B cell (primary cell): ENCODE data around the gene CENPX. TPM values are rescaled to one million over a fixed set of nuclear protein-coding genes. Genes with fewer than 3 reads are reported as not detected.

Experiments
- ATAC-seq: fragments of 200-7000 bp; cut with Tn5 transposase; one replicate; pipeline ENCODE4 v1.10.0; 2021; ENCODE audit warnings: low read depth, mild to moderate bottlenecking, moderate number of reproducible peaks, moderate library complexity
- CTCF ChIA-PET: fragments of 350-600 bp; sonication (Branson Sonifier 250); formaldehyde crosslinking; loops from one replicate; lab custom pipeline; 2021; ENCODE audit warnings: antibody characterized with exemption, inconsistent platforms; lab: Charles Lee
- POLR2A ChIA-PET: fragments of 350-600 bp; sonication (Branson Sonifier 250); formaldehyde crosslinking; loops from one replicate; lab custom pipeline; 2021; ENCODE audit warnings: antibody characterized with exemption; lab: Charles Lee
- DNase-seq: peaks from one replicate; pipeline ENCODE4 v3.0.0; 2013
- H2AFZ ChIP-seq: 2 replicates; pipeline ENCODE4 v1.6.1; 2012; ENCODE audit warnings: mild to moderate bottlenecking, low read depth, low read length; ENCODE audit not compliant: insufficient read depth, poor library complexity, severe bottlenecking
- H3K27ac ChIP-seq, 2 donors: 1 replicate in 1 of 2; 2 replicates in 1 of 2; pipeline ENCODE4 v1.5.1; 2012 to 2013; ENCODE audit warnings: low read length in 2 of 2, mild to moderate bottlenecking in 2 of 2, moderate library complexity in 1 of 2
- H3K27me3 ChIP-seq, 4 experiments: fragments of 200-600 bp in 1 of 4; sonication (generic) in 1 of 4; replicated peaks in 1 of 4; 1 replicate in 2 of 4; 2 replicates in 2 of 4; pipeline versions ENCODE4 v1.6.1 to v1.7.0; 2013 to 2016; ENCODE audit warnings: low read length in 3 of 4, mild to moderate bottlenecking in 2 of 4, mixed read lengths in 1 of 4, moderate library complexity in 1 of 4; ENCODE audit not compliant: insufficient read depth in 4 of 4, control insufficient read depth in 3 of 4; ENCODE audit errors: control extremely low read depth in 1 of 4
- H3K36me3 ChIP-seq, 2 experiments: replicated peaks in 1 of 2; 1 replicate in 1 of 2; 2 replicates in 1 of 2; pipeline versions ENCODE4 v1.6.1 to v1.7.1; 2013; ENCODE audit warnings: low read length in 1 of 2; ENCODE audit not compliant: insufficient read depth in 2 of 2, control insufficient read depth in 1 of 2; ENCODE audit errors: control extremely low read depth in 1 of 2, extremely low read depth in 1 of 2
- H3K4me1 ChIP-seq, 2 donors: fragments of 200-600 bp in 1 of 2; sonication (generic) in 1 of 2; 1 replicate in 1 of 2; 2 replicates in 1 of 2; pipeline versions ENCODE4 v1.5.1 to v1.6.1; 2013 to 2017; ENCODE audit warnings: low read length in 2 of 2; ENCODE audit not compliant: control insufficient read depth in 2 of 2, insufficient read depth in 2 of 2
- H3K4me2 ChIP-seq: replicated peaks from 2 replicates; pipeline ENCODE3; 2012; ENCODE audit warnings: mild to moderate bottlenecking, low read depth, low read length; ENCODE audit not compliant: poor library complexity, severe bottlenecking
- H3K4me3 ChIP-seq, 5 experiments: fragments of 200-600 bp in 1 of 5; sonication (generic) in 1 of 5; 1 replicate in 3 of 5; 2 replicates in 2 of 5; pipeline versions ENCODE4 v1.5.1 to v1.7.0; 2011 to 2016; ENCODE audit warnings: low read length in 4 of 5, mild to moderate bottlenecking in 4 of 5, low read depth in 2 of 5, control low read depth in 1 of 5, moderate library complexity in 1 of 5; ENCODE audit not compliant: insufficient read depth in 1 of 5; ENCODE audit errors: control extremely low read depth in 1 of 5, extremely low read depth in 1 of 5
- H3K79me2 ChIP-seq: fragments of 200-600 bp; sonication (generic); one replicate; pipeline ENCODE4 v1.6.0; 2016; ENCODE audit warnings: low read length; ENCODE audit not compliant: control insufficient read depth, insufficient read depth
- H3K9ac ChIP-seq: fragments of 200-600 bp; sonication (generic); 2 replicates; pipeline ENCODE4 v1.6.1; 2017; ENCODE audit warnings: mild to moderate bottlenecking, low read length, moderate library complexity
- H3K9me3 ChIP-seq, 3 donors: one replicate each; pipeline versions ENCODE4 v1.6.1 to v1.7.1; 2013; ENCODE audit warnings: low read length in 2 of 3; ENCODE audit not compliant: control insufficient read depth in 2 of 3, insufficient read depth in 1 of 3; ENCODE audit errors: control extremely low read depth in 1 of 3
- H4K20me1 ChIP-seq: 2 replicates; pipeline ENCODE4 v1.6.0; 2012; ENCODE audit warnings: mild to moderate bottlenecking, low read length; ENCODE audit not compliant: insufficient read depth, control insufficient read depth, poor library complexity, severe bottlenecking
- H3K27ac Mint-ChIP-seq: one replicate; pipeline ENCODE4 v1.8.0; 2021; ENCODE audit warnings: mixed read lengths
- H3K27me3 Mint-ChIP-seq: one replicate; pipeline ENCODE4 v1.8.0; 2021; ENCODE audit warnings: mixed read lengths
- H3K4me1 Mint-ChIP-seq: one replicate; pipeline ENCODE4 v1.8.0; 2021; ENCODE audit warnings: mixed read lengths
- H3K4me3 Mint-ChIP-seq: one replicate; pipeline ENCODE4 v1.8.0; 2021; ENCODE audit warnings: mixed read lengths
- H3K9me3 Mint-ChIP-seq: one replicate; pipeline ENCODE4 v1.8.0; 2022; ENCODE audit warnings: mixed read lengths; ENCODE audit not compliant: insufficient read depth
- EZH2 ChIP-seq: IDR thresholded peaks from 2 replicates; pipeline ENCODE4 v1.6.1; 2012; ENCODE audit warnings: borderline replicate concordance, low read depth, mild to moderate bottlenecking, moderate library complexity, low read length; ENCODE audit not compliant: insufficient read depth, poor library complexity, severe bottlenecking
- WGBS: methylation state at CpG from one replicate; pipeline ENCODE4 v1.1.5; 2013; ENCODE audit warnings: missing lambda C conversion rate; ENCODE audit not compliant: insufficient coverage; 5-methylcytosine and 5-hydroxymethylcytosine counted together
- intact Hi-C: fragments of 100-400 bp; cut with micrococcal nuclease; formaldehyde crosslinking; loops from one replicate; pipeline ENCODE4 v1.10.0; 2022
- polyA plus RNA-seq: library from polyadenylated mRNA; depleted of rRNA; stranded (reverse); fragments of >200 nt; gene quantifications from 2 replicates; pipeline ENCODE4 v1.2.3, GENCODE V29; 2012
- total RNA-seq, 2 donors: library from RNA; stranded (reverse); fragments of 120-200 nt in 1 of 2; gene quantifications; 1 replicate in 1 of 2; 2 replicates in 1 of 2; pipeline versions ENCODE4 v1.2.3 to v1.2.4, GENCODE V29; 2013 to 2022
- TF ChIP-seq, protein P1 (sequence below): fragments of 200-600 bp; IDR thresholded peaks from one replicate; pipeline ENCODE4 v1.8.0; 2022; ENCODE audit warnings: antibody characterized with exemption, mild to moderate bottlenecking

The CENPX gene
- total and polyA plus RNA-seq, 2 donors (not counting 1 experiment from before 2014, with no cell fraction given): 37.0 to 40.1 TPM

DNA sequence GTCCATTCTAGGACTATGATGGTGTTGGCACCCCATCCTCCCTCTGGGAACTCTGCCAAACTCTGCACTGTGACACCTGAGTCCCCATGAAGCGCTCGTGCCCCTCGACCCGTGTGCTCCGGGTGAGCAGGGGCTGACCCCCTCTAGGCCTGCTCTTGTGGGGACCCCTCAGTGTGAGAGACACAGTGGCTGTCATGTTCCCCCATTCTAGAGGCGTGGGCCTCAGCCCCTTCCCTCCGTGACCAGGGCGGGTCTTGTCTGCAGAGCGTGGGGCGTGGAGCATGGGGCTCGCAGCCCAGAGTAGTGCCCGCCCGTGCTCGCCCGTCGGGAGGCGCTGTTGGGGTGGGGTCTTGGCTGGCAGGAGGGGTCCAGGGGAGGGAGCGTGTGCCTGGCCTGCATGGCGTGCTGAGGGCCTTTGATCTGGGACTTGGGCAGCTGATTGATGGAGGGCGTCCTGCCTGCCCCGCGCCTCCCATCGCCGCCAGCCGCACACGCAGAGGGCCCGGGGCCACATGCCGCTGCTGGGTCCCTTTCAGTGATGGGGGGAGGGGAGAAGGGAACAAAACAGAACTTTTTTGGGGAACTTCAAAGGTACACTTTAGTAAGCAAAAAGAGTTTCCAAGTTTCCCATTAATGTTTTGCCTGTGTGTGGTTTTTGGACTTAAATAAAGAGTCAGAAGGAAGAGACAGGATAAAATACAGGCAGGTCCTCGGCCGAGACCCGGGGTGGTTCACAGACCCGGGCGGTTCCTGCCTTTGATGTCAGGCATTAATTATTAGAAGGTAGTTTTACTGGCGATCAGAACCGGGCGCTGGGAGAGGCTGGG, 22.5 kb downstream of the CENPX start:
- no peak overlapping the region for H3K4me2 ChIP-seq
- ChIA-PET CTCF (no interaction called here), POLR2A (no interaction called here)
- Mint-ChIP-seq H3K27me3 (no peaks in the 10 kb centered on the region), H3K4me3 (no peak overlapping the region), H3K9me3 (no peaks in the 10 kb centered on the region), H3K4me1 (no peaks in the 10 kb centered on the region), H3K27ac (no peak overlapping the region)
- intact Hi-C loops: no loop called here
- no peaks in the 10 kb centered on the region for H3K27me3 ChIP-seq
- DNase-seq (no peak), ATAC-seq (no peak)
- H3K9me3 ChIP-seq: no peaks in the 10 kb centered on the region
- peaks cover 7% of the 10 kb centered on the region for H4K20me1 ChIP-seq
- TF ChIP-seq, protein P1, sequence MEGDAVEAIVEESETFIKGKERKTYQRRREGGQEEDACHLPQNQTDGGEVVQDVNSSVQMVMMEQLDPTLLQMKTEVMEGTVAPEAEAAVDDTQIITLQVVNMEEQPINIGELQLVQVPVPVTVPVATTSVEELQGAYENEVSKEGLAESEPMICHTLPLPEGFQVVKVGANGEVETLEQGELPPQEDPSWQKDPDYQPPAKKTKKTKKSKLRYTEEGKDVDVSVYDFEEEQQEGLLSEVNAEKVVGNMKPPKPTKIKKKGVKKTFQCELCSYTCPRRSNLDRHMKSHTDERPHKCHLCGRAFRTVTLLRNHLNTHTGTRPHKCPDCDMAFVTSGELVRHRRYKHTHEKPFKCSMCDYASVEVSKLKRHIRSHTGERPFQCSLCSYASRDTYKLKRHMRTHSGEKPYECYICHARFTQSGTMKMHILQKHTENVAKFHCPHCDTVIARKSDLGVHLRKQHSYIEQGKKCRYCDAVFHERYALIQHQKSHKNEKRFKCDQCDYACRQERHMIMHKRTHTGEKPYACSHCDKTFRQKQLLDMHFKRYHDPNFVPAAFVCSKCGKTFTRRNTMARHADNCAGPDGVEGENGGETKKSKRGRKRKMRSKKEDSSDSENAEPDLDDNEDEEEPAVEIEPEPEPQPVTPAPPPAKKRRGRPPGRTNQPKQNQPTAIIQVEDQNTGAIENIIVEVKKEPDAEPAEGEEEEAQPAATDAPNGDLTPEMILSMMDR: no peak
- no peak for TF ChIP-seq EZH2
- WGBS: 94% methylated on average over 35 of the region's 36 CpGs
- no peak overlapping the region for H2AFZ ChIP-seq
- no peak overlapping the region for H3K9ac ChIP-seq
- peaks cover 0 to under 1% of the 10 kb centered on the region in 2 experiments for H3K36me3 ChIP-seq
- no peak overlapping the region for H3K4me3 ChIP-seq
- H3K27ac ChIP-seq: no peak overlapping the region
- H3K79me2 ChIP-seq: peaks cover 3% of the 10 kb centered on the region
- no peaks in the 10 kb centered on the region for H3K4me1 ChIP-seq

DNA sequence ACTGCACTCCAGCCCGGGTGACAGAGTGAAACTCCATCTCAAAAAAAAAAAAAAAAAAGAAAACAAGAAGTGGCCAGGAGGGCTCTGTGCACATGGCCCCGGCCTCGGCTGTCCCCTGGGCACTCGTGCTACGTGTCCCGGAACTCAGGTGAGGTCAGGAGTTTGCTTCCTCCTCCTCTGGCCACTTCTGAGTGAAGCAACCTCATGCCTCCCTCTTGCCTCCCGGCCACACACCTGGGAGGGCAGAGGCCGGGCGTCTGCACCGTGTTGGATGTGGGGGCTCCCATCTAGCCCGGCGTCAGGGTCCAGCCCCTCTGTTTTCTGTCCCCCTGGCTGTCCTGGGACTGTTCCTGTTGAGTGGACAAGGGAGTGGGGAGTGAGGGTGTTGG, 23.1 kb downstream of the CENPX start:
- peaks cover 0 to 2% of the 10 kb centered on the region in 2 experiments for H3K36me3 ChIP-seq
- H3K4me1 ChIP-seq: no peaks in the 10 kb centered on the region
- intact Hi-C loops: no loop called here
- H3K79me2 ChIP-seq: peaks cover 3% of the 10 kb centered on the region
- Mint-ChIP-seq H3K4me3 (no peak overlapping the region), H3K27ac (no peak overlapping the region), H3K4me1 (no peaks in the 10 kb centered on the region), H3K27me3 (no peaks in the 10 kb centered on the region), H3K9me3 (no peaks in the 10 kb centered on the region)
- no peak overlapping the region for H2AFZ ChIP-seq
- no peak overlapping the region for H3K9ac ChIP-seq
- WGBS: 86% methylated on average over 5 of the region's 12 CpGs
- TF ChIP-seq EZH2: no peak
- TF ChIP-seq, protein P1: no peak
- ATAC-seq: no peak
- no peaks in the 10 kb centered on the region for H3K9me3 ChIP-seq
- DNase-seq: no peak
- H3K27me3 ChIP-seq: no peaks in the 10 kb centered on the region
- ChIA-PET CTCF (no interaction called here), POLR2A (no interaction called here)
- H4K20me1 ChIP-seq: peaks cover 7% of the 10 kb centered on the region
- no peak overlapping the region for H3K27ac ChIP-seq
- no peak overlapping the region for H3K4me2 ChIP-seq
- no peak overlapping the region for H3K4me3 ChIP-seq
